Stimulated activated CD8-positive, alpha-beta memory T cell treated with anti-CD3 and anti-CD28 coated beads, Interleukin-15, amount 100 ng/mL, for 24 hours (primary cell): ENCODE data around the gene CCP110.

Source experiments
- DNase-seq: peaks from one replicate; pipeline ENCODE4 v3.0.0-alpha.2; 2020; ENCODE audit warnings: low read depth

Gene CCP110

DNA sequence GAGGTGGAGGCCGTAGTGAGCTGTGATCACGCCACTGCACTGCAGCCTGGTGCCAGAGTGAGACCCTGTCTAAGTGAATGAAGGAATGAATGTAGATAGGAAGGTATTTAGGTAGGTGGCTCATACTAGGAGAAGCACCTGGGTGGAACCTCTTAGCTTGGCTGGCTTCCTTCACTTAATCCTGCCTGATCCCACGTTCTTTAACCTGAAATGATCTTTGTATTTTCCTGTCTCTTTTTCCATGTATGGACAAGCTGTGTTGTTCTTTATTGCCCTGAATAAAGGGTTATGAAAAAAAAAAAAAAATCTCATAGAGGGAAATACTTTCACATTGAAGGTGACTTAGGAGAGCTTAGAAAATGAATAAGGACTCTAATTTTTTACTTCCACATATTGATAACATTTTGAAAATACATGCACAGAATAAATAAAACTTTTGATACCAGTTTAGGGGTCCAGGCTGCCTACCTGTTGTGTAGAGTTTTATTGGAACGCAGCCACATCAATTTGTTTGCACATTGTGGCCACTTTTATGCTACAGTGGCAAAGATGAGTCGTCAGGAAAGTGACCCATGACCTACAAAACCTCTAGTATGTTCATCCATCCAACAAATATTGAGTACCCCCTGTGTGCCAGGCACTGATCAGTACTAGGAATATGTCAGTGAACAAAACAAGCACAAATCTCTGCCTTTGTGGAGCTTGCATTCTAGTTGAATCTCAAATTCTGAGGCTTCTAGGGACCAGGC lies 76.4 kb downstream of the CCP110 start:
- no peak for DNase-seq

DNA sequence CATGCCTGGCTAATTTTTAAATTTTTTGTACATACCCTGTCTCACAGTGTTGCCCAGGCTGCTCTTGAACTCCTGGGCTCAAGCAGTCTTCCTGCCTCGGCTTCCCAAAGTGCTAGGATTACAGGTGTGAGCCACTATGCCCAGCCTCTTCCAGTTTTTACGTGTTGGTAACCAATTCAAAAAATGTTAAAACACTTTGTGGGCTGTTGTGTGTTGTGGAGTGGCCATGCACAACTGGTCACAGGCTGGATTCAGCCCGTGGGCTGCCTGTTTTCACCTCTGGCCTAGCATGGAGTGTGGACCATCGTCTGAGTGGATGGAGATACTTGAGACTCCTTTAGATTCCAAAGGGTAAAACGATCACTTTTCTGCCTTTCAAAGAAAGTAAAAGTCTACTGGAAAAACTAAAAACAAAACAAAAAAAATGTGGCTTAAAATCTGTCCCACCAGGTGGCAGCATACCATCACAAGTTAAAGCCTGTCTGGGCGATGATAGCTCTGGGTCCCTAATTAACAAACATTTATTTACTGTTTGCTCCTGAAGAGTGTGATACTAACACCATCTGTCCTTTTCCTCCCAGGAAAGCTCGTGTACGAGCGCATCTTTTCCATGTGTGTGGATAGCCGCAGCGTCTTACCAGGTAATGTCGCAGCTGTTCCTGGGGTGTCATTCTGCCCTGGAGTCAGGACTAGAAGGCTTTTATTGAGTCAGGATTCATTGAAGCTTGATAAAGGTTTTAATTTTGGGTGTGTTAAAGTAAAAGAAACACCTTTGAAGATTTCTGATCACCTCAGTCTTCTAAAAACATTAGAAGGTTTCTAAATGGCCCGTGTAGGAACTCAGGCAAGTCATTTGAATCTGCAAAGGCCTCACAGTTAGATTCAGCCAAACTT lies 77.6 kb downstream of the CCP110 start:
- no peak for DNase-seq
